ENCODE measurements around the gene RNF17. TPM values are rescaled to one million over a fixed set of nuclear protein-coding genes. Genes with fewer than 3 reads are reported as not detected.
"Not testable (repeated sequence)": the region's sequence is repeated elsewhere in the genome, so short reads cannot be mapped to it uniquely, and the experiment has no call there.

RNF17 gene
- total RNA-seq, 3 donors from 2014 or later, result 0.29 TPM; not detected in 2

- Histone ChIP-seq H3K27ac (no peak overlapping the region), H3K4me3 (no peak overlapping the region), H3K9me3 (peaks cover 5 to 20% of the 10 kb centered on the region in 2 donors), H3K27me3 (no peaks in the 10 kb centered on the region), H3K4me1 (no peaks in the 10 kb centered on the region), H3K36me3 (no peaks in the 10 kb centered on the region)
- DNase-seq (ENCODE audit: low spot score in 2 of 2), result no peak
- TF ChIP-seq POLR2AphosphoS5 (IDR thresholded peaks at IDR 0.05), result no peak
- TF ChIP-seq POLR2A (IDR thresholded peaks at IDR 0.05), result no peak
- TF ChIP-seq, protein P1, sequence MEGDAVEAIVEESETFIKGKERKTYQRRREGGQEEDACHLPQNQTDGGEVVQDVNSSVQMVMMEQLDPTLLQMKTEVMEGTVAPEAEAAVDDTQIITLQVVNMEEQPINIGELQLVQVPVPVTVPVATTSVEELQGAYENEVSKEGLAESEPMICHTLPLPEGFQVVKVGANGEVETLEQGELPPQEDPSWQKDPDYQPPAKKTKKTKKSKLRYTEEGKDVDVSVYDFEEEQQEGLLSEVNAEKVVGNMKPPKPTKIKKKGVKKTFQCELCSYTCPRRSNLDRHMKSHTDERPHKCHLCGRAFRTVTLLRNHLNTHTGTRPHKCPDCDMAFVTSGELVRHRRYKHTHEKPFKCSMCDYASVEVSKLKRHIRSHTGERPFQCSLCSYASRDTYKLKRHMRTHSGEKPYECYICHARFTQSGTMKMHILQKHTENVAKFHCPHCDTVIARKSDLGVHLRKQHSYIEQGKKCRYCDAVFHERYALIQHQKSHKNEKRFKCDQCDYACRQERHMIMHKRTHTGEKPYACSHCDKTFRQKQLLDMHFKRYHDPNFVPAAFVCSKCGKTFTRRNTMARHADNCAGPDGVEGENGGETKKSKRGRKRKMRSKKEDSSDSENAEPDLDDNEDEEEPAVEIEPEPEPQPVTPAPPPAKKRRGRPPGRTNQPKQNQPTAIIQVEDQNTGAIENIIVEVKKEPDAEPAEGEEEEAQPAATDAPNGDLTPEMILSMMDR (IDR thresholded peaks at IDR 0.05), result no peak
- intact Hi-C loops (cut with DNase I; ENCODE audit: low total_unique reads), result no loop called here
These were observed 20.4 kb downstream of the RNF17 start for GRCh38 chr13:24784319-24784718.

DNA sequence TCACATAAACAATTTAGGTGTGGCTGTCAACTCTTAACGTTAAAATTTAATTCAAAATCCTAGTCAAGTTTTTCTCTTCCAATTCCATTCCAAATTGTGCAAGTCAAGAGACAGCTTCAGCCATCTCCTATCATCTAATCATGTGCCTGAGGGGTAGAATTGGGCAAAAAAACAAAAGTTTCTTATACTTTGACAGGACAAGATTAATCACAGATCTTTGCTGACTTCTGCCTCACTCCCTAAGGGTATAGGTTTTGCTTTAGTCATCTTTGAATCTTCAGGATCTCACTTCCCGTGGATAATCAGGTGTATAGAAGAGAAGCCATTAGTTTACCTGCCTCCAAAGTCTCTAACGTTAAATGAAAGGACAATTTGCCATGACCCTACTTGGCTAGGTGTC is 24.6 kb downstream of the RNF17 start:
- Histone ChIP-seq H3K27me3 (no peaks in the 10 kb centered on the region), H3K4me1 (no peaks in the 10 kb centered on the region), H3K36me3 (no peaks in the 10 kb centered on the region), H3K4me3 (no peak overlapping the region), H3K27ac (no peak overlapping the region), H3K9me3 (peaks cover 5 to 12% of the 10 kb centered on the region in 2 donors)
- no peak for TF ChIP-seq POLR2A (IDR thresholded peaks at IDR 0.05)
- TF ChIP-seq, protein P1 (IDR thresholded peaks at IDR 0.05), result no peak
- TF ChIP-seq POLR2AphosphoS5 (IDR thresholded peaks at IDR 0.05), result no peak
- DNase-seq (ENCODE audit: low spot score in 2 of 2), result no peak
- intact Hi-C loops (cut with DNase I; ENCODE audit: low total_unique reads), result no loop called here

DNA sequence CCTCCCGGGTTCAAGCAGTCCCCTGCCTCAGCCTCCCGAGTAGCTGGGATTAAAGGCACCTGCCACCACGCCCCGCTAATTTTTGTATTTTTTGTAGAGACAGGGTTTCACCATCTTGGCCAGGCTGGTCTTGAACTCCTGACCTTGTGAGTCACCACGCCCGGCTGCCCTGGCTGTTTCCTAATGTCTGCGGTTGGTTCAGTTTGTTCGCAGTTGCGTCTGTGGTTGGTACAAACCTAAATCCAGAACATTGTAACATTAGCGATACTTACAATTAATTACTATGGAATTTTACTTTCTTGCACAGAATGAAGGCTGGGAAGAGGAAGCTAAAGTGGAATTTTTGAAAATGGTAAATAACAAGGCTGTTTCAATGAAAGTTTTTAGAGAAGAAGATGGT is 38.1 kb downstream of the RNF17 start:
- Histone ChIP-seq H3K27me3 (no peaks in the 10 kb centered on the region), H3K27ac (no peak overlapping the region), H3K4me3 (no peak overlapping the region), H3K36me3 (no peaks in the 10 kb centered on the region), H3K9me3 (no peaks in the 10 kb centered on the region), H3K4me1 (no peaks in the 10 kb centered on the region)
- intact Hi-C loops (cut with DNase I; ENCODE audit: low total_unique reads), result no loop called here
- DNase-seq (ENCODE audit: low spot score in 2 of 2), result no peak
- TF ChIP-seq POLR2A (IDR thresholded peaks at IDR 0.05), result no peak
- TF ChIP-seq, protein P1 (IDR thresholded peaks at IDR 0.05), result no peak
- TF ChIP-seq POLR2AphosphoS5 (IDR thresholded peaks at IDR 0.05), result no peak

- no peaks in the 10 kb centered on the region for H3K36me3 ChIP-seq
- TF ChIP-seq POLR2AphosphoS5 (IDR thresholded peaks at IDR 0.05) (no peak), POLR2A (IDR thresholded peaks at IDR 0.05) (no peak)
- TF ChIP-seq, protein P1 (IDR thresholded peaks at IDR 0.05), result no peak
- no peaks in the 10 kb centered on the region for H3K27me3 ChIP-seq
- DNase-seq (ENCODE audit: low spot score in 2 of 2), result no peak
- no peaks in the 10 kb centered on the region for H3K4me1 ChIP-seq
- H3K27ac ChIP-seq, result no peak overlapping the region
- intact Hi-C loops (cut with DNase I; ENCODE audit: low total_unique reads), result no loop called here
- H3K9me3 ChIP-seq, result peaks cover 0 to 9% of the 10 kb centered on the region in 2 donors
- no peak overlapping the region for H3K4me3 ChIP-seq
These were observed 57.2 kb downstream of the RNF17 start for GRCh38 chr13:24821207-24821606.

- no peak for DNase-seq (ENCODE audit: low spot score in 2 of 2)
- TF ChIP-seq POLR2A (IDR thresholded peaks at IDR 0.05), result no peak
- no peak for TF ChIP-seq POLR2AphosphoS5 (IDR thresholded peaks at IDR 0.05)
- TF ChIP-seq, protein P1 (IDR thresholded peaks at IDR 0.05), result no peak
- H3K27ac ChIP-seq, result no peak overlapping the region
- H3K4me3 ChIP-seq, result no peak overlapping the region
- intact Hi-C loops (cut with DNase I; ENCODE audit: low total_unique reads), result no loop called here
- H3K27me3 ChIP-seq, result no peaks in the 10 kb centered on the region
- peaks cover 0 to 9% of the 10 kb centered on the region in 2 donors for H3K9me3 ChIP-seq
- no peaks in the 10 kb centered on the region for H3K4me1 ChIP-seq
- no peaks in the 10 kb centered on the region for H3K36me3 ChIP-seq
These were observed 58.7 kb downstream of the RNF17 start for GRCh38 chr13:24822640-24823039.

GRCh38 chr13:24823122-24823710 is 59.2 kb downstream of the RNF17 start:
- H3K4me1 ChIP-seq; H3K27ac ChIP-seq; H3K4me3 ChIP-seq; H3K27me3 ChIP-seq; DNase-seq (ENCODE audit: low spot score in 2 of 2); intact Hi-C loops (cut with DNase I; ENCODE audit: low total_unique reads); H3K9me3 ChIP-seq; H3K36me3 ChIP-seq: not testable (repeated sequence)
